Activated B cell treated with CpG ODN at 0.5 μM for 24 hours (primary cell): ENCODE measurements around the gene OR5K3. TPM values are rescaled to one million over a fixed set of nuclear protein-coding genes. Genes with fewer than 3 reads are reported as not detected.

Source experiments
- ATAC-seq: fragments of 200-7000 bp; cut with Tn5 transposase; one replicate; pipeline ENCODE4 v1.10.0; 2021; ENCODE audit warnings: low read depth, mild to moderate bottlenecking, moderate library complexity
- CTCF ChIA-PET: fragments of 350-600 bp; sonication (Branson Sonifier 250); formaldehyde crosslinking; loops from one replicate; lab custom pipeline; 2021; ENCODE audit warnings: antibody characterized with exemption; lab: Charles Lee
- POLR2A ChIA-PET: fragments of 350-600 bp; sonication (Branson Sonifier 250); formaldehyde crosslinking; loops from one replicate; lab custom pipeline; 2021; ENCODE audit warnings: antibody characterized with exemption; lab: Charles Lee
- DNase-seq: peaks from one replicate; pipeline ENCODE4 v3.0.0; 2022
- H3K27ac Mint-ChIP-seq: one replicate; pipeline ENCODE4 v1.8.0; 2020; ENCODE audit warnings: mixed read lengths
- H3K27me3 Mint-ChIP-seq: one replicate; pipeline ENCODE4 v1.8.0; 2021; ENCODE audit warnings: mixed read lengths
- H3K36me3 Mint-ChIP-seq: one replicate; pipeline ENCODE4 v1.8.0; 2021; ENCODE audit warnings: low read depth, mixed read lengths
- H3K4me1 Mint-ChIP-seq: one replicate; pipeline ENCODE4 v1.8.0; 2021; ENCODE audit warnings: mixed read lengths
- H3K4me3 Mint-ChIP-seq: one replicate; pipeline ENCODE4 v1.8.0; 2020; ENCODE audit warnings: mild to moderate bottlenecking, mixed read lengths
- H3K9me3 Mint-ChIP-seq: one replicate; pipeline ENCODE4 v1.8.0; 2020; ENCODE audit warnings: mixed read lengths
- intact Hi-C: fragments of 100-400 bp; cut with micrococcal nuclease; formaldehyde crosslinking; loops from one replicate; pipeline ENCODE4 v1.15.1; 2024
- total RNA-seq: library from RNA; stranded (reverse); gene quantifications from 2 replicates; pipeline ENCODE4 v1.2.3, GENCODE V29; 2022
- TF ChIP-seq, protein P1 (sequence below): fragments of 200-600 bp; IDR thresholded peaks from one replicate; pipeline ENCODE4 v1.8.0; 2022; ENCODE audit warnings: antibody characterized with exemption, mild to moderate bottlenecking

The OR5K3 gene
- total RNA-seq, 1 donor from 2014 or later, result not detected

GRCh38 chr3:98432575-98432974, 42.1 kb downstream of the OR5K3 start:
- Mint-ChIP-seq H3K9me3 (peaks cover 25% of the 10 kb centered on the region), H3K4me3 (no peak overlapping the region), H3K27ac (no peak overlapping the region), H3K27me3 (no peaks in the 10 kb centered on the region), H3K4me1 (no peaks in the 10 kb centered on the region), H3K36me3 (no peaks in the 10 kb centered on the region)
- ATAC-seq (no peak), DNase-seq (no peak)
- POLR2A ChIA-PET, result no interaction called here
- intact Hi-C loops, result no loop called here
- CTCF ChIA-PET, result no interaction called here
- TF ChIP-seq, protein P1, sequence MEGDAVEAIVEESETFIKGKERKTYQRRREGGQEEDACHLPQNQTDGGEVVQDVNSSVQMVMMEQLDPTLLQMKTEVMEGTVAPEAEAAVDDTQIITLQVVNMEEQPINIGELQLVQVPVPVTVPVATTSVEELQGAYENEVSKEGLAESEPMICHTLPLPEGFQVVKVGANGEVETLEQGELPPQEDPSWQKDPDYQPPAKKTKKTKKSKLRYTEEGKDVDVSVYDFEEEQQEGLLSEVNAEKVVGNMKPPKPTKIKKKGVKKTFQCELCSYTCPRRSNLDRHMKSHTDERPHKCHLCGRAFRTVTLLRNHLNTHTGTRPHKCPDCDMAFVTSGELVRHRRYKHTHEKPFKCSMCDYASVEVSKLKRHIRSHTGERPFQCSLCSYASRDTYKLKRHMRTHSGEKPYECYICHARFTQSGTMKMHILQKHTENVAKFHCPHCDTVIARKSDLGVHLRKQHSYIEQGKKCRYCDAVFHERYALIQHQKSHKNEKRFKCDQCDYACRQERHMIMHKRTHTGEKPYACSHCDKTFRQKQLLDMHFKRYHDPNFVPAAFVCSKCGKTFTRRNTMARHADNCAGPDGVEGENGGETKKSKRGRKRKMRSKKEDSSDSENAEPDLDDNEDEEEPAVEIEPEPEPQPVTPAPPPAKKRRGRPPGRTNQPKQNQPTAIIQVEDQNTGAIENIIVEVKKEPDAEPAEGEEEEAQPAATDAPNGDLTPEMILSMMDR, result no peak

GRCh38 chr3:98433764-98434163, 43.3 kb downstream of the OR5K3 start:
- no peak overlapping the region for H3K27ac Mint-ChIP-seq

GRCh38 chr3:98434412-98434811, 43.9 kb downstream of the OR5K3 start:
- no peaks in the 10 kb centered on the region for H3K4me1 Mint-ChIP-seq
- TF ChIP-seq, protein P1, result no peak
- H3K36me3 Mint-ChIP-seq, result no peaks in the 10 kb centered on the region
- POLR2A ChIA-PET, result no interaction called here
- intact Hi-C loops, result no loop called here
- DNase-seq (no peak), ATAC-seq (no peak)
- no peak overlapping the region for H3K4me3 Mint-ChIP-seq
- CTCF ChIA-PET, result no interaction called here
- H3K27ac Mint-ChIP-seq, result no peak overlapping the region
- H3K27me3 Mint-ChIP-seq, result no peaks in the 10 kb centered on the region
- peaks cover 11% of the 10 kb centered on the region for H3K9me3 Mint-ChIP-seq

More at GRCh38 chr3:98433764-98434163, 43.3 kb downstream of the OR5K3 start:
- ATAC-seq, result no peak
- H3K4me3 Mint-ChIP-seq, result no peak overlapping the region
- peaks cover 17% of the 10 kb centered on the region for H3K9me3 Mint-ChIP-seq
- POLR2A ChIA-PET, result no interaction called here
- H3K27me3 Mint-ChIP-seq, result no peaks in the 10 kb centered on the region
- TF ChIP-seq, protein P1, result no peak
- intact Hi-C loops, result no loop called here
- no peaks in the 10 kb centered on the region for H3K4me1 Mint-ChIP-seq
- no peak for DNase-seq
- CTCF ChIA-PET, result no interaction called here
- no peaks in the 10 kb centered on the region for H3K36me3 Mint-ChIP-seq

- Mint-ChIP-seq H3K4me3 (no peak overlapping the region), H3K4me1 (no peaks in the 10 kb centered on the region), H3K27ac (no peak overlapping the region), H3K36me3 (no peaks in the 10 kb centered on the region), H3K9me3 (no peaks in the 10 kb centered on the region), H3K27me3 (peaks cover 2% of the 10 kb centered on the region)
- TF ChIP-seq, protein P1, result no peak
- CTCF ChIA-PET, result no interaction called here
- ATAC-seq (no peak), DNase-seq (no peak)
- intact Hi-C loops, result no loop called here
- POLR2A ChIA-PET, result no interaction called here
Observed at GRCh38 chr3:98440283-98440682, 49.8 kb downstream of the OR5K3 start.

Other genes with a start within 250 kb of the OR5K3 start
- 0.02 TPM in 1 of 2 replicates, not detected in the other for gene OR5H14, start 243.2 kb upstream of the OR5K3 start, total RNA-seq
- gene OR5H15, start 224.0 kb upstream of the OR5K3 start, total RNA-seq, result not detected in 2 replicates
- gene OR5H6, start 126.4 kb upstream of the OR5K3 start, total RNA-seq, result not detected in 2 replicates
- not detected in 2 replicates for gene OR5H2, start 108.2 kb upstream of the OR5K3 start, total RNA-seq
- gene OR5K4, start 36.8 kb upstream of the OR5K3 start, total RNA-seq, result not detected in 2 replicates
- gene OR5K1, start 72.5 kb downstream of the OR5K3 start, total RNA-seq, result not detected in 2 replicates
- not detected in 2 replicates for gene OR5K2, start 107.0 kb downstream of the OR5K3 start, total RNA-seq
- gene CLDND1, start 132.2 kb downstream of the OR5K3 start, total RNA-seq, result 133 and 140 TPM in 2 replicates
- gene GPR15, start 141.3 kb downstream of the OR5K3 start, total RNA-seq, result 3.7 and 4.5 TPM in 2 replicates
- gene CPOX, start 202.9 kb downstream of the OR5K3 start, total RNA-seq, result 17.3 and 17.5 TPM in 2 replicates